Gastroesophageal sphincter (tissue), 3 donors: ENCODE data around the gene TSPAN5.

Source experiments
- CTCF ChIP-seq, 4 experiments: fragments of 200-600 bp in 2 of 4; fragments of 450-650 bp in 2 of 4; sonication (generic) in 1 of 4; IDR thresholded peaks; one replicate each; pipeline ENCODE4 v1.5.1; 2017 to 2019; ENCODE audit warnings: antibody characterized with exemption in 4 of 4, mild to moderate bottlenecking in 2 of 4, moderate library complexity in 2 of 4
- POLR2A ChIP-seq, 2 donors: fragments of 450-650 bp; IDR thresholded peaks; one replicate each; pipeline ENCODE4 v1.6.1; 2017; ENCODE audit warnings: antibody characterized with exemption in 2 of 2, mild to moderate bottlenecking in 2 of 2, moderate library complexity in 1 of 2
- POLR2AphosphoS5 ChIP-seq: sonication (generic); formaldehyde crosslinking; IDR thresholded peaks from one replicate; pipeline ENCODE4 v1.6.1; 2017; ENCODE audit warnings: antibody characterized with exemption

GRCh38 chr4:98493296-98493695, 165.1 kb downstream of the TSPAN5 start:
- TF ChIP-seq CTCF (IDR thresholded peaks at IDR 0.05) (no peak), POLR2A (IDR thresholded peaks at IDR 0.05) (no peak), POLR2AphosphoS5 (no peak)
